ENCODE measurements around the gene SSR1.

Gene SSR1

DNA sequence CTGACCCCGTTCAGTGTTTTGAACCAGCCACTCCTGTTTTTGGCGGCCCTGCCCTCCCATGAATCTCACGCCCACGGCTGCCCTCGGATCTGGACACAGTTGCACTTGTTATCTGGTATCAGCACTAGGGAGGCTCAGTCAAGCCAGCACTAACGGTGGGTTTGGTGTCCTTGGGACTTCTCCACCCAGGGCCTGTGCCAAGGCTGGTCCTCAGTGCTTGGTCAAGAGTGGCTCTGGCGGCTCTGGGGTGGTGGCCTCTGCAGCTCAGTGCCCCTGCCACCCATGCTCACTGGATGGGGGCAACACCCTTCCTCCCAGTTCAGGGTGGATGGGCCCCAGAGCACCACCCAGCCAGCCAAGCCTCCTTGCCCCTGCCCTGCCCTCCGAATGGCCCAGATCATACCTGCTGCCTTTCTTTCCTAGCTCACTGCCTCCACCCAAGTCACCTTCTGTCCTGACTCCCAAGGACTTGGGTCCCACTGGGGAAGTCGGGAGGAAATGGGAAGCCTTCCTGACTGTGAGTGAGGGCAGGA, 54.7 kb downstream of the SSR1 start:
- no peak for DNase-seq (ENCODE audit: low read depth in 2 of 2)

DNA sequence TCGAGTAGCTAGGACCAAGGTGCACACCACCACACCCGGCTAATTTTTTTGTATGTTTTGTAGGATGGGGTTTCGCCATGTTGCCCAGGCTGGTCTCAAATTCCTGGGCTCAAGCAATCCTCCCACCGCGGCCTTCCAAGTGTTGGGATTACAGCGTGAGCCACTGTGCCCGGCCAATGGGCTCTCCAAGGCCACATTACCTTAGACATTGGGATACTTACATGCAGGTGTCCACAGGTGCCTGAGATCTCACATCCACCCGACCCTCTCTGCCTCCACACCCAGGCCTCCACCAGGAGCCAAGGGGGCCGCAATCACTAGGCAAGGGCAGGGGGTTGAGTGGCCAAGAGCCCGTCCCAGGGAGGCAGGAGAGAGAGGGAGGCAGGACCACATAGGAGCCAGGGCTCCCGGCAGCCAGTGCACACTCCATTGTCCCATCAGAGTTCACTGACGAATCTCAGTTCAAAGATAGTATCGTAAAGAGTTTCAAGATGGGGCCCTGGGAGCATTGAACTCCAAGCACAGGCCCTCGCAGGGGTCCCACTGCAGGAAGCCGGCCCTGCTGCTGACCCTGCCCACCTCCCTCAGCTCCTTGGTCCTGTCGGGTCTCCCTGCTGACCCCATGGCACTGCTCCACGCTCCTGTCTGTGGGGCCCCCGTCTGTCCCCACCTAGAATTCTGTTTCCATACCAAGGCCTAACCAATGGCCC, 55.3 kb downstream of the SSR1 start:
- DNase-seq (ENCODE audit: low read depth in 2 of 2): no peak

GRCh38 chr6:7256785-7257184, 56.2 kb downstream of the SSR1 start:
- no peak for DNase-seq (ENCODE audit: low read depth in 2 of 2)

DNA sequence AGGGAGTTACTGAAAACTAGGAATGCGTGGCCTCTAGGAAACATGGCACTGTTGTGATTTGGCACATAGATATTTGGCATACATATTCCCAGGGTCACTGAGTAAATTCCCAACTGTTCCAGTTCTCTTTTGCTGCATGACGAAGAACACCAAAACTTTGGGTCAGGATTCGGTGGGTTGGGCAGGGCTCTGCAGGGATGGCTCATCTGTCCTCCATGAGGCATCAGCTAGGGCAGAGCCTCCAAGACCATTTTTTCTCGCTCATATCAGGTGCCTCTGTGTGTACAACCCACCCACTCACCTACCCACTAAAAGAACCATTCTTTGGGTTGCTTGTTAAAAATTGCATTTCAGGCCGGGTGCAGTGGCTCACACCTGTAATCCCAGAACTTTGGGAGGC, 57.1 kb downstream of the SSR1 start:
- no peak for DNase-seq (ENCODE audit: low read depth in 2 of 2)

DNA sequence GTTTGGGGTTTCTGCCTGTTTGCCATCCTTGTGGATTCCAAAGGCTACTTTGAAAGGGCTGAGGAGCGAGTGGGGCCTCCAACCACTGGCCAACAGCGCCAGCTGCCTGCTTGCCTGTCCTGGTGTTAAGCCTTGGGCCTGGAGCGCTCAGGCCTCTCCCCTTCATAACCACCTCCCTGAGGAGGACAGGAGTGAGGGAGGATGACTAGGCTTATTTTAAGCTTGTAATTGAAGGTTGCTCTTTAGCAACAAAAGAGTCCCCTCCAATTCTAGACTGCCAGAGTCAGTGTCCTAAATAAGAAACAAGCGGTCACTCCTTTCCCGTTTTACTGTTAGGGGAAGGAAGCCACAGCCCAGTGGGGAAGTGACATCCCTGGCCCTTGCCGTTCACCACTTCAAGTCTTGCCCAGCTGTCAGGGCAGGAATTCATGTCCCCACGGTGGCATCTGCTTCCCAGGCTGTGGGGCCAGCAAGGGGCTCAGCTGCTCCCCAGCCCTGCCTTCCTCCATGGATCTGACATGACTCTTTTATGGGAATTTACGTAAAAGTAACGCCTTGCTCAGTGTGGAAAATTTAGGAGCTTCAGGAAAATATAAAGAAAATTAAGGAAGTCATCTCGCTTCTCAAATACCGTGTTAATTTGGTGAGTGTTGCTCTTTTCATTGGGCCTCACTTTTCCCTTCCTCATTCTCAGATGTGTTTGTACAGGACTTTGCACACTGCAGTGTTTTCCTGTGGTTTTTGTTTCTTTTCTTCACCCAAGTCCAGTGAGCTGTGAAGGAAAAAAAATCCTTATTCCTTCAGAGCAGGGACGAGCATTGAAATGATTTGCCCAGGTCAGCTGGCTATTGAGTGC, 57.8 kb downstream of the SSR1 start:
- DNase-seq (ENCODE audit: low read depth in 2 of 2): no peak

GRCh38 chr6:7252390-7252789, 60.6 kb downstream of the SSR1 start:
- no peak for DNase-seq (ENCODE audit: low read depth in 2 of 2)

GRCh38 chr6:7251646-7252260, 61.2 kb downstream of the SSR1 start:
- DNase-seq (ENCODE audit: low read depth in 2 of 2): no peak

DNA sequence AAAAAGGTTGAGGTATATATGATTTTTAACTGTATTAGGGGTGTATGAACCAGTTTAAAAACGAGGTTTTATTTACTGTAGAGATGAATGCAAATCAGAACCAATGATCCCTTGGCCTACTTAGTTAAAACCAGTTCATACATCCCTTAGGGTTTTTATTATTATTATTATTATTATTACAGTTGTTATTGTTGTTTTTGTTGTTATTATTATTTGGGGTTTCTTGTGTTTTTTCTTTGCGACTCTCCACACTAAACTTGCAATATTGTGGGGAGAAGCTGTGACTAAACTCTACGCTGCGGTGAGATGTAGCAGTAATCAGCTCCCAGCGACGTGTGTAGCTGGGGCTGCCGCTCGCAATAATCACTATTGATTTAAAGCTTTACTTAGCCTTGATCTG, 62.2 kb downstream of the SSR1 start:
- no peak for DNase-seq (ENCODE audit: low read depth in 2 of 2)

DNA sequence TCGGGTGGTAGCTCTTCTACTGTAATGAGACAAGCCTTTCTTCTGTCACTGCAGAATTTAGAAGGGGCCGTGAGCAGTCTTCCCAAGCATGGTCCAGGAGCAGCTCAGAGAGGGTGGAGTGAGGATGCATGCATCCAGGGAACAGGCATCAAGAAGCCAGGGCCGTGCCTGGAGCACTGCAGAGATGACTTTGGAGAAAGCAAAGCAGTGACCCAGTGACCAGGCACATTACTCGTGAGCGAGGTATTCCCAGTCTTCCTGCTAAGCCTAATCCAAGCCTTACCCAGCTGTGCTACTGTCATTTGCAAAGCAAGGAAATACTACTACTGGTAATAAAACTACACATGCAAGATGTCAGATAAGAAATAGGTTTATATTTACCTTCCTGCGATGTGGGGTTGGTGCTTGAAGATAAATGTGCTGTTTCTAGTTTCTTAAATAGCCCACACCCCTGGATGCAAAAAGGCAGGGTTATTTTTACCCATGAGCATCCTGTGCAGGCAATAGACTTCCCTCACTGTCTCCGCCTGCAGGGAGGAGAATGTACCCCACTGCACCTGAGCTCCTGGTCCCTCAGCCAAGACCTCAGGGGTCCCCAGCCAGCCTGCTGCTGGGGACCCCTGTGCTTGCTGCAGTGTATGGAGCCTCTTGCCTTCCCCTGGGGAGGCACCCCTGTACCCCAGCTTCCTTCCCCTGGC, 62.9 kb downstream of the SSR1 start:
- no peak for DNase-seq (ENCODE audit: low read depth in 2 of 2)

GRCh38 chr6:7249391-7249790, 63.6 kb downstream of the SSR1 start:
- DNase-seq (ENCODE audit: low read depth in 2 of 2): no peak

DNA sequence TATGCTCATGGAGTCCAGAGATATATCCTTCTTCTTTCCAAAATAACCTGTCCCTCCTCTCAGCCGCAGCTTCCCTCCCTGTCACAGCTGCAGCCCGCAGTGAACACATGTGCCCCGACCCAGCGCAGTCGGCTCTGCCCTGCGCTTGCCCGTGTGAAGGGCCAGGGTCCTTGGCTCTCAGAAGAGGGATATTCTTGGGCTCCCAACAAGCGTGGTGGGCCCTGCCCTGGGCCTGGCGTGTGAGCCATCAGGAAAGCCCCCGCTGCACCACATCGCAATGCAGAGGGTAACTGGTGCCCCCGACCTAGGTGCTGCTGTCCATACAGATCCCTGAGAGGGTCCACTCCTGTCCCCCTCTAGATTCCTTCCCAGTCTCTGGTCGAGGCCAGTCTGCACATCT, 65.2 kb downstream of the SSR1 start:
- DNase-seq (ENCODE audit: low read depth in 2 of 2): no peak

GRCh38 chr6:7247179-7247456, 65.9 kb downstream of the SSR1 start:
- no peak for DNase-seq (ENCODE audit: low read depth in 2 of 2)

DNA sequence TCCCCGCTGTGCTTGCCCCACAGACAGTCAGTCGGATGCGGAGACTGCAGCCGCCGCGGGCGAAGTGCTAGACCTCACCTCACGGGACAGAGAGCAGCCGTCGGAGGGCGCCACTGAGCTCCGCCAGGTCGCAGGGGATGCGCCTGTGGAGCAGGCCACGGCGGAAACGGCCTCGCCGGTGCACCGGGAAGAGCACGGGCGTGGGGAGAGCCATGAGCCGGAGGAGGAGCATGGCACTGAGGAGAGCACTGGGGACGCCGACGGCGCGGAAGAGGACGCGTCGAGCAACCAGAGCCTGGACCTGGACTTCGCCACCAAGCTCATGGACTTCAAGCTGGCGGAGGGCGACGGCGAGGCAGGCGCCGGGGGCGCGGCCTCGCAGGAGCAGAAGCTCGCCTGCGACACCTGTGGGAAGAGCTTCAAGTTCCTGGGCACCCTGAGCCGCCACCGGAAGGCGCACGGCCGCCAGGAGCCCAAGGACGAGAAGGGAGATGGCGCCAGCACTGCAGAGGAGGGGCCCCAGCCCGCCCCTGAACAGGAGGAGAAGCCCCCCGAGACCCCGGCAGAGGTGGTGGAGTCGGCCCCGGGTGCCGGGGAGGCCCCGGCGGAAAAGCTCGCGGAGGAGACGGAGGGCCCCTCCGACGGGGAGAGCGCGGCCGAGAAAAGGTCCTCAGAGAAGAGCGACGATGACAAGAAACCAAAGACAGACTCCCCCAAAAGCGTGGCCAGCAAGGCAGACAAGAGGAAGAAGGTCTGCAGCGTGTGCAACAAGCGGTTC, 66.4 kb downstream of the SSR1 start:
- no peak for DNase-seq (ENCODE audit: low read depth in 2 of 2)

- no peak for DNase-seq (ENCODE audit: low read depth in 2 of 2)
These were observed 67.2 kb downstream of the SSR1 start for GRCh38 chr6:7245668-7246393.

- DNase-seq (ENCODE audit: low read depth in 2 of 2): no peak
These were observed 69.6 kb downstream of the SSR1 start for GRCh38 chr6:7243179-7243981.

DNA sequence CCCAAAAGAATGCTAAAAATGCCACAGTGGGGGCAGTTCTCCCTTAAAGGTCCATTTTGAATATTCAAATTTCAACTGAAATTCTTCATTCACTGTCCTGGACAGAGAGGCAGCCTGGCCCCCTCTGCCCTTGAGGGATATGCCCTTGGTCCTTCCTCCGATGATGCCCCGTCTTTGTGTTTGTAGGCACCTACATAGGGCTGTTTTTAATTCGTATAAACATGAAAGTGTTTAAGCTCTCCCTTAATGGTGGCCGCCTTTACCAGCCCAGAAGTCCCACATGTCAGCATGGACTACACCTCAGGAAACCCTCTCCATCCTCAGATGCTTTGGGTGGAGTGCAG, 70.2 kb downstream of the SSR1 start:
- no peak for DNase-seq (ENCODE audit: low read depth in 2 of 2)

DNA sequence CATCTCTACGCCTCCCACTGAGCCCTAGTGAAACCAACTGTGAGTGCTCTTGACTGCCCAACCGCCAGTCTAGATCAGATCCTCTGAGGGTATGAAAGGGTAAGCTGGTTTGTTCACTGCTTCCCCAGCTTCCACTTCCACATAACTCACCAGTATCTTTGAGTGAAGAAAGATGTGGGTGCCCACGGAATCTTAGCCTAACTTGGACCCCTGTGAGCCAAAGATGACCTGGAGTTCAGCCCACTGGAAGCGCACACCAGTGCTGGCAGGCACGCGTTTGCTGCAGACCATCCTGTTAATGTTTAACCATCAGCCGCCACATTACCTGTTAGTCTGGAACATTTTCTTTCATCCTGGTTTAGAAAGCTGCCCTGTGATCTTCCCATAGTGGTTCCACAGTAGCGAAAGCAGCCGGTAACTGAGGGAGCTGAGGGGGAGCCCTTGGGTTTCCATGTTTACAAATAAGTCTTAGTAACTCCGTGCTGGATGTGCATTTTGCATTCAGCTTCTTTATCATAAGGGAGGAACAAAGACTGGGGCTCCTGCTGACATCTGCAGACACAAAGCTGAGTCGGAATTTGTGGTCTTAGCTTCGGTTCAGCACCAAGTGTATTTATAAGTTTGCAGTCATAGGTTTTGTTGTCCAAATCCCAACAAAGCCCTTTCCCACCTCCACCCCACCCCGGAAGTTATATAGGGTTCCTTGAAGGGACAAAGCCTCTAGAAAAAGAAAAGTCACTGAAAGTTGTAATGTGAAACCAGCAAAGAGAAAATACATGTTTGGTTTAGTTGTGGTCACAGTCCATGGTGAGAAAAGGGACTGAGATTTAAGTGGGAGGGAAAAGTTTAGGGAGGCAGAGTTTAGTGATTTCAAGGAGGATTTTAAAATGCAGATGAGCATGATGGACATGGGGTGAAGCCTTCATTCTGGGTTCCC, 71.0 kb downstream of the SSR1 start:
- no peak for DNase-seq (ENCODE audit: low read depth in 2 of 2)

DNA sequence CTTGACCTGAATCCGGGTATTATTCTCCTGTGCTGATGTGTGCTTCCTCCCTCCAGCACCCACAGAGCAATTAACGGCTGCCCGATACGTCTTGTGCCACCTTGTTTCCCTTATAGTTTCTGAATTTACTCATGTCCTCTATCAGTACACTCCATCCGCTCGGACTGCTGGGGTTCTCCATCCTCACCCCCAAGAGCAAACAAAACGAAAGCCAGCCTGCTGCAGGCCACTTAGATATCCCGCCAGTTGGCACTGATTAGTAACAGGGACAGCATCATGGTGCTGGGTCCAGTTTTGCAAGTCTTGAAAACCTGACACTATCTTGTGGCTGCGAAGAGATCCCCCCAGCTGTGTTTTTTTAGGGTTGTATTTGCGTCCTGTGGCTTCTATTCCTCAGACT, 71.8 kb downstream of the SSR1 start:
- DNase-seq (ENCODE audit: low read depth in 2 of 2): no peak

- DNase-seq (ENCODE audit: low read depth in 2 of 2): no peak
These were observed 72.6 kb downstream of the SSR1 start for GRCh38 chr6:7240351-7240750.

Measured in stimulated activated CD8-positive, alpha-beta memory T cell treated with anti-CD3 and anti-CD28 coated beads, Interleukin-7, amount 100 ng/mL, for 1 hour (primary cell).